ENCODE results near the gene GRB10.

- TF ChIP-seq, protein P1, sequence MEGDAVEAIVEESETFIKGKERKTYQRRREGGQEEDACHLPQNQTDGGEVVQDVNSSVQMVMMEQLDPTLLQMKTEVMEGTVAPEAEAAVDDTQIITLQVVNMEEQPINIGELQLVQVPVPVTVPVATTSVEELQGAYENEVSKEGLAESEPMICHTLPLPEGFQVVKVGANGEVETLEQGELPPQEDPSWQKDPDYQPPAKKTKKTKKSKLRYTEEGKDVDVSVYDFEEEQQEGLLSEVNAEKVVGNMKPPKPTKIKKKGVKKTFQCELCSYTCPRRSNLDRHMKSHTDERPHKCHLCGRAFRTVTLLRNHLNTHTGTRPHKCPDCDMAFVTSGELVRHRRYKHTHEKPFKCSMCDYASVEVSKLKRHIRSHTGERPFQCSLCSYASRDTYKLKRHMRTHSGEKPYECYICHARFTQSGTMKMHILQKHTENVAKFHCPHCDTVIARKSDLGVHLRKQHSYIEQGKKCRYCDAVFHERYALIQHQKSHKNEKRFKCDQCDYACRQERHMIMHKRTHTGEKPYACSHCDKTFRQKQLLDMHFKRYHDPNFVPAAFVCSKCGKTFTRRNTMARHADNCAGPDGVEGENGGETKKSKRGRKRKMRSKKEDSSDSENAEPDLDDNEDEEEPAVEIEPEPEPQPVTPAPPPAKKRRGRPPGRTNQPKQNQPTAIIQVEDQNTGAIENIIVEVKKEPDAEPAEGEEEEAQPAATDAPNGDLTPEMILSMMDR (conservative IDR thresholded peaks at IDR 0.05; ENCODE audit: low read depth in 2 of 2) = no peak
- TF ChIP-seq ETS1 (IDR thresholded peaks at IDR 0.05) (no peak), REST (IDR thresholded peaks at IDR 0.05; ENCODE audit: unreplicated experiment) (no peak), JUNB (IDR thresholded peaks at IDR 0.05; ENCODE audit: unreplicated experiment) (no peak), EZH2 (IDR thresholded peaks at IDR 0.05; ENCODE audit: low read depth, unreplicated experiment) (no peak), EZH2phosphoT487 (IDR thresholded peaks at IDR 0.05; ENCODE audit: unreplicated experiment) (no peak), CREB1 (CRISPR knock-in tag; IDR thresholded peaks at IDR 0.05; ENCODE audit: low read depth) (no peak), ZNF331 (CRISPR knock-in tag; IDR thresholded peaks at IDR 0.05; ENCODE audit: low read depth) (no peak), POLR2AphosphoS5 (IDR thresholded peaks at IDR 0.05; ENCODE audit: low read depth) (no peak), NANOG (IDR thresholded peaks at IDR 0.05; ENCODE audit: borderline replicate concordance) (no peak)
These were observed 142.4 kb downstream of the GRB10 start for GRCh38 chr7:50640256-50640655.

Measured in GM23338 (cell line).